Measurements from ENCODE around the gene ACTN1.
"Not testable (repeated sequence)": the region's sequence is repeated elsewhere in the genome, so short reads cannot be mapped to it uniquely, and the experiment has no call there.

The ACTN1 gene

GRCh38 chr14:68849416-68849815 is 129.7 kb downstream of the ACTN1 start:
- DNase-seq = no peak

GRCh38 chr14:68848253-68848652 is 130.8 kb downstream of the ACTN1 start:
- no peak for DNase-seq

DNA sequence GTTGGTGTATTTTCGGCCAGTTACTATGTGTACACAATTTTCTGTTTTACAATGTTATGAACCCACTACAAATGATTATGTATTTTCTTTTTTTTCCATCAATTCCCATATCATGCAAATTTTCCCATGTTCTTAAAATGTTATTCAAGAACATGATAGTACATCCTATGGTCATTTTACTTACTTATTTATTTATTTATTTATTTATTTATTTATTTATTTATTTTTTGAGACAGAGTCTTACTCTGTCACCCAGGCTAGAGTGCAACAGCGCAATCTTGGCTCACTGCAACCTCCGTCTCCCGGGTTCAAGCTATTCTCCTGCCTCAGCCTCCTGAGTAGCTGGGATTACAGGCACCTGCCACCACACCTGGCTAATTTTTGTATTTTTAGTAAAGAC is 131.5 kb downstream of the ACTN1 start:
- not testable (repeated sequence) for DNase-seq

GRCh38 chr14:68846466-68846865 is 132.6 kb downstream of the ACTN1 start:
- DNase-seq = no peak

- no peak for DNase-seq
These were observed 134.9 kb downstream of the ACTN1 start for GRCh38 chr14:68844210-68844545.

DNA sequence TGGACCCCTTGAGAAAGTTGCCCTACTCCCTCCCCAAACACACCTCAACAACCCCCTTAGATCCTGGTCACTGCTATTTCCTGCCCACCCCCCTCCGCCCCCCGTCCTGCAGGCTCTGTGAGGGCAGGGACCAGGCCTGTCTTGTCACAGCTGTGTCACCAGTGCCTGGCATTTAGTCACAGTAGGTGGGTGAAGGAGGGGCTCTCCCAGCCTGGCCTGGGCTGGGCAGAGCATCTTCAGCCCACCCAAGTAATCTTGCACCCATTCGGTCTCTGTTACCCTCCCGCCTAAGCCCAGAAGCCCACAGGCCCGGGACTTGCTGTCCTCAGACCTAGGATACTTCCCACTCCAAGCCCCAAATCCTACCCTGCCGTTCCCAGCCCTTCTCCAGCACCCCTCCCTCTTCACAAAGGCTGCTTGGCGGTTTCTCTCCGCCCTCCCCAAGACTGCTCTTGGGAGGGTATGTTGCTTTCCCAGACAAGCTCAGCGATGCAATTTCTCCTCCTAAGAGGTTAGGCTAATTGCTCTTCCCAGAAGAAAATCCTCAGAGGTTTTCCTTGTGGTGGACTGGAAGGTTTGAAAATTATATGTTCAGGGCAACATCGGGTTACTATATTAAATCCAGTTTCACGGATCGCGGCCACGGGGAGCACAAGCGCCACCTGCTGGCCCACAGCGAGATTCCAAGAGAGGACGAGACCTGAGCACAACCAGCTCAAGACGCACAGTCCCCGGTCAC is 135.5 kb downstream of the ACTN1 start:
- DNase-seq = peak; percentile 72 to 76

- no peak for DNase-seq
These were observed 136.8 kb downstream of the ACTN1 start for GRCh38 chr14:68842298-68842697.

- DNase-seq = peak in 1 of 2 donors; percentile 31
These were observed 137.9 kb downstream of the ACTN1 start for GRCh38 chr14:68841016-68841809.

DNA sequence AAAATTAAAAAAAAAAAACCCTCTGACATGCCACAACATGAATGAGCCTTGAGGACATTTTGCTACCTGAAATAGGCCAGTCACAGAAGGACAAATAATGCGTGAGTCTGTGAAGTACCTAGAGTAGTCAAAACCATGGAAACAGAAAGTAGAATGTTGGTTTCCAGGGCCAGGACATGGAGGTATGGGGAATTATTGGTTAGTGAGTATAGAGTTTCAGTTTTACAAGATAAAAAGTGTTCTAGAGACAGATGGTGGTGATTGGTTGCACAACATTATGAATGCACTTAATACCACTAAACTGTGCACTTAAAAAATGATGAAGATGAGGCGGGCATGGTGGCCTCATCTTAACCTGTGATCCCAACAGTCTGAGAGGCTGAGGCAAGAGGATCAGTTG is 138.6 kb downstream of the ACTN1 start:
- DNase-seq = no peak

DNA sequence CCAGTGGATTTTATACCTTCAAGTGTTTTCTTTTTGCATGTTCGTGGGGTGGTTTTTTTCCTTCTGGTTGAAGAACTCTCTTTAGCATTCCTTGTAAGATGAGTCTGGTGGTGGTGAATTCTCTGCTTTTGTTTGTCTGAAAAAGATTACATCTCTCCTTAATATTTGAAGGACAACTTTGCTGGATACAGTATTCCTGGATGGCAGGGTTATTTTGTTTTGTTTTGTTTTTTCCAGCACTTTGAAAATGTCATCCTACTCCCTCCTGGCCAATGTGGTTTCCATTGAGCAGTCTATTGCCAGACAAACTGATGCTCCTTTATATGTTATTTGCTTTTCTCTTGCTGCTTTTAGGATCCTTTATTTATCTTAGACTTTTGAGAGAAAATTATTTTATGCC is 143.0 kb downstream of the ACTN1 start:
- no peak for DNase-seq

DNA sequence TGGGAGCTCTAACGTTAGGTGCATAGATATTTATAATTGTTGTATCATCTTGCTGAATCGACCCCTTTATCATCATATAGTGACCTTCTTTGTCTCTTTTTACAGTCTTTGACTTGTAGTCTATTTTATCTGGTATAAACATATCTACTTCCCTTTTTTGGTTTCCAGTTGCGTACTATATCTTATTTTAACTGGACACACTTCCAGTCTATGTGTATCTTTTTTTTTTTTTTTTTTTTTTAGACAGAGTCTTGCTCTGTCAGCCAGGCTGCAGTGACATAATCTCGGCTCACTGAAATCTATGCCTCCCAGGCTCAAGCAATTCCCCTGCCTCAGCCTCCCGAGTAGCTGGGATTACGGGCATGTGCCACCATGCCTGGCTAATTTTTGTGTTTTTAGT is 144.3 kb downstream of the ACTN1 start:
- DNase-seq = no peak

DNA sequence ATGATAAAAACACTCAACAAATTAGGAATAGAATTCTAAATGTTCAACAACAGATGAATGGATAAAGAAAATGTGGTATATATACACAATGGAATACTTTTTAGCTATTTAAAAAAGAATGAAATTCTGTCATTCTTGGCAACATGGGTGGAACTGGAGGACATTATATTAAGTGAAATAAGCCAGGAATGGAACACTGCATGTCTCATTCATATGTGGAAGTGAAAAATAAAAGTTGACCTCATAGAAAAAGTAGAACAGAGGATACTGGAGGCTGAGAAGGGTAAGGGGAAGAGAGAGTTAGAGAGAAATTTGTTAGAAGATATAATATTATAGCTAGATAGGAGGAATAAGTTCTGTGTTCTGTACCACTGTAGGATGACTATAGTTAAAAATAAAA is 150.4 kb downstream of the ACTN1 start:
- no peak for DNase-seq

- no peak for DNase-seq
These were observed 153.4 kb downstream of the ACTN1 start for GRCh38 chr14:68825729-68826128.

DNA sequence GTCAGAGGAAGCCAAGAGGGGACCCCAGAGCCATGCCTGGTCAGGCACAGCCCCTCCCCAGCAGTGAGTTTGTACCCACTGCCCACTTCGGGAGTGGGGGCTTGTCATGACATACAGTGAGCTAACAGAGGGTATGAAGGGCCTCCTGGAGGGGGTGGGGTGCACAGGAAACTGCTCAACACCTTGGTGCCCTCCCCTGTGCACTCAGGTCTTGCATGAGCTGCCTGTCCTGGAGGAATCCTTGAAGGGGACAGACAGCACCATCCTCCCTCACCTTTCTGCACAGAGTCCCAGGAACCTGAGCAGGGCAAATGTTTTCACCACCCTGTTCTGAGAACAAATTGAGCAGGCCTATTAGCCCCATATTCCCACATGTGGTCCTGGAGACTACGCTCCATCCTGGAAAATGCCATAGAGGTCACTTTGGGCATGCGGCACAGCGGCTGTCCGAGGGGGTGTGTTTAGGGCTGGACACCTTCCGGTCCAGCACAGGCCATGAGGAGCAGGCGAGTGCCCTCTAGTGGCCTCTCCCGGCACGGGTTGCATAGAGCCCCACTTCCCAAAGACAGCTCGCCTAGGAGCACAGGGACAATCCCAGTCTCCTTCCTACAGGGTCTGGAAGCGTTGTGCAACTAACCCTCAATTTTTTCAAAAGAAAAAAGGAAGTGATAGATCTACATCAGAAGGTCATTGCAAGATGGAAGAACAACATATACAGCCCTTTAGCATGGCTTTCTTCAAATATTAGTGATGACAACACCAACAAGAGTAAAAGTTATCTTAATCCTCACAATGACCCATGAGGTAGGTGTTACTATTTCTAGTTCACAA is 154.4 kb downstream of the ACTN1 start:
- DNase-seq = peak; percentile 25 to 41

DNA sequence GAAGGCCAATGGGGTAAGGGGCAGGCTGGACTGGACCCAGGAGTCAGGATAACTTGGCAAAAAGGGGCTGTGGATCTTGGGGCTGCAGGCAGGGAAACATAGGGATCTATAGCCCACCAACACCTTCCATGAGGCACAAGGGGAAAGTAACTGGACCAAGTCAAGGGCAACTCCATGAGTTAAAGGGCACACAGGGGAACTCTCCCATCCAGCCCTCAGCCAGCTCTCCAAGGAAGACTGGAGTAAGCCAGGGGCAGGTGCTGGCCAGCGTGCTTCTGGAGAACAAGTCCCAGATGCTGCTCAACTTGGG is 154.9 kb downstream of the ACTN1 start:
- DNase-seq = no peak

All from CD4-positive, alpha-beta T cell treated with Interleukin-1 beta for 1 hour (primary cell).